SJSA1 (cell line): ENCODE measurements around the gene AKAP13. TPM values are rescaled to one million over a fixed set of nuclear protein-coding genes. Genes with fewer than 3 reads are reported as not detected.

ENCODE experiments used
- DNase-seq, 2 experiments: peaks; one replicate each; pipeline ENCODE4 v3.0.0-alpha.2; 2015 to 2020; ENCODE audit warnings: low spot score in 2 of 2, low read depth in 1 of 2
- H3K27ac ChIP-seq: fragments of 250-450 bp; sonication (Bioruptor Pico); 2 replicates; pipeline ENCODE4 v1.5.1; 2020; ENCODE audit warnings: mild to moderate bottlenecking, moderate library complexity
- H3K27me3 ChIP-seq: fragments of 250-450 bp; sonication (Bioruptor Pico); replicated peaks from 2 replicates; pipeline ENCODE4 v1.5.1; 2020; ENCODE audit warnings: mild to moderate bottlenecking, moderate library complexity
- H3K36me3 ChIP-seq: fragments of 250-450 bp; sonication (Bioruptor Pico); 2 replicates; pipeline ENCODE4 v1.5.1; 2020; ENCODE audit warnings: mild to moderate bottlenecking
- H3K4me1 ChIP-seq: fragments of 250-450 bp; sonication (Bioruptor Pico); replicated peaks from 2 replicates; pipeline ENCODE4 v1.6.1; 2021; ENCODE audit warnings: mild to moderate bottlenecking
- H3K4me3 ChIP-seq: fragments of 250-450 bp; sonication (Bioruptor Pico); 2 replicates; pipeline ENCODE4 v1.5.1; 2020; ENCODE audit warnings: mild to moderate bottlenecking
- H3K9me3 ChIP-seq: fragments of 250-450 bp; sonication (Bioruptor Pico); replicated peaks from 2 replicates; pipeline ENCODE4 v1.5.1; 2020; ENCODE audit warnings: mild to moderate bottlenecking
- total RNA-seq: library from RNA; depleted of rRNA; stranded (reverse); fragments of >200 nt; shearing (Covaris generic); gene quantifications from 2 replicates; pipeline ENCODE4 v1.2.3, GENCODE V29; 2014

The AKAP13 gene
- total RNA-seq, 1 experiment from 2014 or later = 65.4 TPM

- H3K36me3 ChIP-seq = peaks cover 1% of the 10 kb centered on the region; the same call in 1 of the 2 replicates
- no peaks in the 10 kb centered on the region for H3K27me3 ChIP-seq
- peak in 1 of 2 experiments; percentile 33 for DNase-seq
- H3K4me1 ChIP-seq = no peaks in the 10 kb centered on the region
- no peak overlapping the region for H3K27ac ChIP-seq
- H3K9me3 ChIP-seq = no peaks in the 10 kb centered on the region
- H3K4me3 ChIP-seq = no peak overlapping the region
Observed at GRCh38 chr15:85773249-85773648, 392.8 kb downstream of the AKAP13 start.

GRCh38 chr15:85773970-85774369 is 393.6 kb downstream of the AKAP13 start:
- H3K27ac ChIP-seq = no peak overlapping the region
- DNase-seq = no peak
- H3K27me3 ChIP-seq = no peaks in the 10 kb centered on the region
- no peak overlapping the region for H3K4me3 ChIP-seq
- H3K9me3 ChIP-seq = no peaks in the 10 kb centered on the region
- no peaks in the 10 kb centered on the region for H3K4me1 ChIP-seq
- no peaks in the 10 kb centered on the region for H3K36me3 ChIP-seq

- Histone ChIP-seq H3K27me3 (no peaks in the 10 kb centered on the region), H3K9me3 (no peaks in the 10 kb centered on the region), H3K4me1 (no peaks in the 10 kb centered on the region), H3K4me3 (no peak overlapping the region), H3K36me3 (no peaks in the 10 kb centered on the region), H3K27ac (no peak overlapping the region)
- DNase-seq = no peak
Observed at GRCh38 chr15:85777250-85778106, 397.1 kb downstream of the AKAP13 start.

- H3K36me3 ChIP-seq = no peaks in the 10 kb centered on the region
- H3K4me1 ChIP-seq = no peaks in the 10 kb centered on the region
- H3K27ac ChIP-seq = no peak overlapping the region
- no peak overlapping the region for H3K4me3 ChIP-seq
- no peak for DNase-seq
- H3K27me3 ChIP-seq = no peaks in the 10 kb centered on the region
- H3K9me3 ChIP-seq = no peaks in the 10 kb centered on the region
Observed at GRCh38 chr15:85778107-85778776, 397.8 kb downstream of the AKAP13 start.

- no peak for DNase-seq
- Histone ChIP-seq H3K4me1 (no peaks in the 10 kb centered on the region), H3K27ac (no peak overlapping the region), H3K9me3 (no peaks in the 10 kb centered on the region), H3K4me3 (no peak overlapping the region), H3K27me3 (no peaks in the 10 kb centered on the region), H3K36me3 (no peaks in the 10 kb centered on the region)
Observed at GRCh38 chr15:85779249-85779648, 398.8 kb downstream of the AKAP13 start.

GRCh38 chr15:85780225-85780985 is 400.0 kb downstream of the AKAP13 start:
- Histone ChIP-seq H3K4me1 (peaks cover 3% of the 10 kb centered on the region), H3K4me3 (no peak overlapping the region), H3K36me3 (no peaks in the 10 kb centered on the region), H3K27ac (no peak overlapping the region), H3K27me3 (no peaks in the 10 kb centered on the region), H3K9me3 (no peaks in the 10 kb centered on the region)
- DNase-seq = no peak

- H3K4me1 ChIP-seq = peaks cover 10% of the 10 kb centered on the region
- H3K27me3 ChIP-seq = no peaks in the 10 kb centered on the region
- no peak overlapping the region for H3K27ac ChIP-seq
- no peaks in the 10 kb centered on the region for H3K36me3 ChIP-seq
- no peak for DNase-seq
- H3K9me3 ChIP-seq = no peaks in the 10 kb centered on the region
- no peak overlapping the region for H3K4me3 ChIP-seq
Observed at GRCh38 chr15:85781099-85781498, 400.7 kb downstream of the AKAP13 start.

- no peaks in the 10 kb centered on the region for H3K36me3 ChIP-seq
- peaks cover 17% of the 10 kb centered on the region for H3K4me1 ChIP-seq
- no peaks in the 10 kb centered on the region for H3K9me3 ChIP-seq
- H3K27ac ChIP-seq = no peak overlapping the region
- DNase-seq = no peak
- no peak overlapping the region for H3K4me3 ChIP-seq
- no peaks in the 10 kb centered on the region for H3K27me3 ChIP-seq
Observed at GRCh38 chr15:85782064-85782463, 401.7 kb downstream of the AKAP13 start.

- H3K4me3 ChIP-seq = no peak overlapping the region
- no peaks in the 10 kb centered on the region for H3K27me3 ChIP-seq
- no peaks in the 10 kb centered on the region for H3K9me3 ChIP-seq
- no peak overlapping the region for H3K27ac ChIP-seq
- peak; percentile 22 to 49 for DNase-seq
- peaks cover 17% of the 10 kb centered on the region for H3K4me1 ChIP-seq
- H3K36me3 ChIP-seq = no peaks in the 10 kb centered on the region
Observed at GRCh38 chr15:85785887-85786780, 405.7 kb downstream of the AKAP13 start.

GRCh38 chr15:85786781-85787114 is 406.3 kb downstream of the AKAP13 start:
- no peak overlapping the region for H3K4me3 ChIP-seq
- no peak for DNase-seq
- H3K9me3 ChIP-seq = no peaks in the 10 kb centered on the region
- no peaks in the 10 kb centered on the region for H3K27me3 ChIP-seq
- H3K27ac ChIP-seq = no peak overlapping the region
- H3K36me3 ChIP-seq = no peaks in the 10 kb centered on the region
- peaks cover 17% of the 10 kb centered on the region for H3K4me1 ChIP-seq

- no peak overlapping the region for H3K4me3 ChIP-seq
- peaks cover 26% of the 10 kb centered on the region for H3K4me1 ChIP-seq
- no peaks in the 10 kb centered on the region for H3K9me3 ChIP-seq
- H3K36me3 ChIP-seq = no peaks in the 10 kb centered on the region
- DNase-seq = no peak
- H3K27me3 ChIP-seq = no peaks in the 10 kb centered on the region
- no peak overlapping the region for H3K27ac ChIP-seq
Observed at GRCh38 chr15:85788771-85789495, 408.5 kb downstream of the AKAP13 start.

GRCh38 chr15:85789496-85789875 is 409.1 kb downstream of the AKAP13 start:
- no peak for DNase-seq
- Histone ChIP-seq H3K9me3 (no peaks in the 10 kb centered on the region), H3K36me3 (peaks cover 3% of the 10 kb centered on the region), H3K27ac (no peak overlapping the region), H3K27me3 (no peaks in the 10 kb centered on the region), H3K4me1 (peaks cover 26% of the 10 kb centered on the region), H3K4me3 (no peak overlapping the region)
